HL-60 (cell line): ENCODE data around the gene STRA8.

ENCODE experiments used
- GABPA ChIP-seq: IDR thresholded peaks from 2 replicates; pipeline ENCODE4 v1.6.1; 2012; ENCODE audit warnings: low read depth
- POLR2AphosphoS5 ChIP-seq: IDR thresholded peaks from 2 replicates; pipeline ENCODE4 v1.6.1; 2012; ENCODE audit warnings: low read depth
- REST ChIP-seq: IDR thresholded peaks from 2 replicates; pipeline ENCODE4 v1.6.1; 2012; ENCODE audit warnings: low read depth; ENCODE audit not compliant: insufficient replicate concordance
- SPI1 ChIP-seq: IDR thresholded peaks from 2 replicates; pipeline ENCODE4 v1.6.1; 2012; ENCODE audit warnings: low read depth, mild to moderate bottlenecking, borderline replicate concordance
- TF ChIP-seq, protein P1 (sequence below): IDR thresholded peaks from one replicate; pipeline ENCODE4 v1.5.1; 2011; ENCODE audit warnings: low read length, control low read depth, inconsistent platforms; ENCODE audit not compliant: insufficient read depth

- TF ChIP-seq POLR2AphosphoS5 (no peak), REST (no peak), GABPA (no peak), SPI1 (no peak)
- TF ChIP-seq, protein P1, sequence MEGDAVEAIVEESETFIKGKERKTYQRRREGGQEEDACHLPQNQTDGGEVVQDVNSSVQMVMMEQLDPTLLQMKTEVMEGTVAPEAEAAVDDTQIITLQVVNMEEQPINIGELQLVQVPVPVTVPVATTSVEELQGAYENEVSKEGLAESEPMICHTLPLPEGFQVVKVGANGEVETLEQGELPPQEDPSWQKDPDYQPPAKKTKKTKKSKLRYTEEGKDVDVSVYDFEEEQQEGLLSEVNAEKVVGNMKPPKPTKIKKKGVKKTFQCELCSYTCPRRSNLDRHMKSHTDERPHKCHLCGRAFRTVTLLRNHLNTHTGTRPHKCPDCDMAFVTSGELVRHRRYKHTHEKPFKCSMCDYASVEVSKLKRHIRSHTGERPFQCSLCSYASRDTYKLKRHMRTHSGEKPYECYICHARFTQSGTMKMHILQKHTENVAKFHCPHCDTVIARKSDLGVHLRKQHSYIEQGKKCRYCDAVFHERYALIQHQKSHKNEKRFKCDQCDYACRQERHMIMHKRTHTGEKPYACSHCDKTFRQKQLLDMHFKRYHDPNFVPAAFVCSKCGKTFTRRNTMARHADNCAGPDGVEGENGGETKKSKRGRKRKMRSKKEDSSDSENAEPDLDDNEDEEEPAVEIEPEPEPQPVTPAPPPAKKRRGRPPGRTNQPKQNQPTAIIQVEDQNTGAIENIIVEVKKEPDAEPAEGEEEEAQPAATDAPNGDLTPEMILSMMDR, result no peak
These were observed 40.6 kb upstream of the STRA8 start for GRCh38 chr7:135192914-135193536.
